ENCODE data around the gene NHERF1. TPM values are rescaled to one million over a fixed set of nuclear protein-coding genes. Genes with fewer than 3 reads are reported as not detected.

Gene NHERF1
- 147 TPM for polyA plus RNA-seq (2012; ENCODE audit: insufficient read depth, insufficient read length)

DNA sequence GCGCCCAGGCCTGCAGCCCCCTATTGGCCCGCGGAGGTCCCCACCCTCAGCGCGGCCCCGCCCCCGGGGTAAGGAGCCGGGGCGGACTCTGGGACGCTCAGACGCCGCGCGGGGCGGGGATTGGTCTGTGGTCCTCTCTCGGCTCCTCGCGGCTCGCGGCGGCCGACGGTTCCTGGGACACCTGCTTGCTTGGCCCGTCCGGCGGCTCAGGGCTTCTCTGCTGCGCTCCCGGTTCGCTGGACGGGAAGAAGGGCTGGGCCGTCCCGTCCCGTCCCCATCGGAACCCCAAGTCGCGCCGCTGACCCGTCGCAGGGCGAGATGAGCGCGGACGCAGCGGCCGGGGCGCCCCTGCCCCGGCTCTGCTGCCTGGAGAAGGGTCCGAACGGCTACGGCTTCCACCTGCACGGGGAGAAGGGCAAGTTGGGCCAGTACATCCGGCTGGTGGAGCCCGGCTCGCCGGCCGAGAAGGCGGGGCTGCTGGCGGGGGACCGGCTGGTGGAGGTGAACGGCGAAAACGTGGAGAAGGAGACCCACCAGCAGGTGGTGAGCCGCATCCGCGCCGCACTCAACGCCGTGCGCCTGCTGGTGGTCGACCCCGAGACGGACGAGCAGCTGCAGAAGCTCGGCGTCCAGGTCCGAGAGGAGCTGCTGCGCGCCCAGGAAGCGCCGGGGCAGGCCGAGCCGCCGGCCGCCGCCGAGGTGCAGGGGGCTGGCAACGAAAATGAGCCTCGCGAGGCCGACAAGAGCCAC is at the start of gene NHERF1:
Gene NHERF1 (plus strand): TSS at position 100 of the 750 bp plus-strand sequence. CDS start 219 bp downstream, at position 319.
- H3K4me3 ChIP-seq (ENCODE audit: low read length), result peak within 1 kb of the TSS; percentile 88
- peak; percentile 82 for DNase-seq (ENCODE audit: low read depth, low spot score)

GRCh38 chr17:74699236-74699635 is 49.2 kb upstream of the NHERF1 start:
- no peak for DNase-seq (ENCODE audit: low read depth, low spot score)
- no peak overlapping the region for H3K4me3 ChIP-seq (ENCODE audit: low read length)

GRCh38 chr17:74702116-74702871 is 46.1 kb upstream of the NHERF1 start:
- DNase-seq (ENCODE audit: low read depth, low spot score), result no peak
- H3K4me3 ChIP-seq (ENCODE audit: low read length), result no peak overlapping the region

GRCh38 chr17:74703311-74703710 is 45.1 kb upstream of the NHERF1 start:
- no peak overlapping the region for H3K4me3 ChIP-seq (ENCODE audit: low read length)
- DNase-seq (ENCODE audit: low read depth, low spot score), result no peak

- DNase-seq (ENCODE audit: low read depth, low spot score), result no peak
- H3K4me3 ChIP-seq (ENCODE audit: low read length), result no peak overlapping the region
These were observed 43.9 kb upstream of the NHERF1 start for GRCh38 chr17:74704544-74704943.

- H3K4me3 ChIP-seq (ENCODE audit: low read length), result no peak overlapping the region
- DNase-seq (ENCODE audit: low read depth, low spot score), result no peak
These were observed 37.2 kb upstream of the NHERF1 start for GRCh38 chr17:74711058-74711824.

GRCh38 chr17:74712301-74712700 is 36.1 kb upstream of the NHERF1 start:
- no peak overlapping the region for H3K4me3 ChIP-seq (ENCODE audit: low read length)
- no peak for DNase-seq (ENCODE audit: low read depth, low spot score)

- no peak within 1 kb of the TSS for H3K4me3 ChIP-seq (ENCODE audit: low read length)
- no peak for DNase-seq (ENCODE audit: low read depth, low spot score)
These were observed 35.7 kb upstream of the NHERF1 start, which contains the start of gene CD300LF for GRCh38 chr17:74712756-74713155. Gene CD300LF (minus strand): TSS chr17:74712923. CDS start chr17:74712866, 57 bp downstream.

GRCh38 chr17:74713171-74713755 is 35.2 kb upstream of the NHERF1 start:
- H3K4me3 ChIP-seq (ENCODE audit: low read length), result no peak overlapping the region
- DNase-seq (ENCODE audit: low read depth, low spot score), result no peak

DNA sequence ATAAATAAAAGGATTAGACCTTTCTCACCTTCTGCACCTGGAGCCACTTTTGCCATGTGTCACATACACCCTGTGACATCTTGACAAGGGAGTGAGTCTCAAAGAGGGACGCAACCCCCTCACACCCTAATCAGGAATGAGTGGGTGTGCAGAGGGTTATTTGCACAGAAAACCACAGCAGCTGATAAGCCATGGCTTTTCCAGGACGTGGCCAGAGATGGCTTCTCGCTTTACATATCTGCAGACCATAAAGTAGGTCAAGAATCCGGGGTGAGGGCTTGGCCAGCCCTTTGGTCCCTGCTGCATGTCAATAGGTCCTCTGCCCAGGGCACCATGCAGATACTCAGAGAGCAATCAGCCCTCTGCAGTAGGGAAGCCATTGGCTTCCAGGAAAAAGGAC is 33.3 kb upstream of the NHERF1 start:
- DNase-seq (ENCODE audit: low read depth, low spot score), result no peak
- no peak overlapping the region for H3K4me3 ChIP-seq (ENCODE audit: low read length)

DNA sequence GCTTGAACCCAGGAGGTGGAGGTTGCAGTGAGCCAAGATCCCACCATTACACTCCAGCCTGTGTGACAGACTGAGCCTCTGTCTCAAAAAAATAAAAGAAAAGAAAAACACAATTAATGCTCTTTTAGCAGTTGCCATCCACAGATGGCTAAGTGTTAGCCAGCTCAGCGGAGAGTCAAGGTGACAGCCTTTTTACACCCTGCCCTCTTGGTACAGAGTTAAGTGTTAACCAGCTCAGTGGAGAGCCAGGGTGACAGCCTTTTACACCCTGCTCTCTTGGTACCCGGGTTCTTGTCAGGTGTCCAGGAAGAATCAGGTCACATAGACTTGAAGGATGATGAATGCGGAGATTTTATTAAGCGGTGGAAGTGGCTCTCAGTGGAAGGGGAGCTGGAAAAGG is 27.9 kb upstream of the NHERF1 start:
- no peak for DNase-seq (ENCODE audit: low read depth, low spot score)
- no peak overlapping the region for H3K4me3 ChIP-seq (ENCODE audit: low read length)

DNA sequence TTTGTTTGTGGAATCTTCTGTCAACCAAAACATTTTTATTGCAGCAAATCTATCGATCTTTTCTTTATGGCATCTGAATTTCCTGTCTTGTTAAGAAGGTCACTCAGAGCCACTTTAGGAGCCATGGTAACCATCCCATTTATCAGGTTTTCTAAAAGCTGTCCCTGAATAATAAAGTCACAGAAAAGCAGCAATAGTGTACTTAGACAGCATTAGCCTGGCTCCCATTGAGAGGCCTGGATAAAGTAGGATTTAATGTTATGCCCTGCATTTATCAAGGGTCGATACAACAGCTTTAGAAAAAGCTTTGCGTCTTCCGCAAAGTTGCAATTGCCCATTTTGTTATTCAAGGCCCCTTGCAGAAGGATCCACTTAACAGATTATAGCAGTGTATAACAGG is 25.6 kb upstream of the NHERF1 start:
- no peak overlapping the region for H3K4me3 ChIP-seq (ENCODE audit: low read length)
- no peak for DNase-seq (ENCODE audit: low read depth, low spot score)

DNA sequence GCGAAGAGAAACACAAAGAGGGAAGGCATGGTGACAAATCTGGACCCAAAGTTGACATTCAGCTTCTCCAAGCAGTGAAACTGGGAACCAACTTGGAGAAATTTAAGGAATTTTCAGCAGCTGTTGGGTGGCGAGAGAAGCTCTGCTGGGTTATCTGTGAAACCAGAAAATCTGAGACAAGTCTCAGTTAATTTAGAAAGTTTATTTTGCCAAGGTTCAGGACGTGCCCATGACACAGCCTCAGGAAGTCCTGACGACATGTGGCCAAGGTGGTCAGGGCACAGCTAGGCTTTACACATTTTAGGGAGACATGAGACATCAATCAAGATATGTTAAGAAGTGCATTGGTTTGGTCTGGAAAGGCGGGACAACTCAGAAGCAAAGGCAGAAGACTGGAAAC is 24.5 kb upstream of the NHERF1 start:
- H3K4me3 ChIP-seq (ENCODE audit: low read length), result no peak overlapping the region
- no peak for DNase-seq (ENCODE audit: low read depth, low spot score)

DNA sequence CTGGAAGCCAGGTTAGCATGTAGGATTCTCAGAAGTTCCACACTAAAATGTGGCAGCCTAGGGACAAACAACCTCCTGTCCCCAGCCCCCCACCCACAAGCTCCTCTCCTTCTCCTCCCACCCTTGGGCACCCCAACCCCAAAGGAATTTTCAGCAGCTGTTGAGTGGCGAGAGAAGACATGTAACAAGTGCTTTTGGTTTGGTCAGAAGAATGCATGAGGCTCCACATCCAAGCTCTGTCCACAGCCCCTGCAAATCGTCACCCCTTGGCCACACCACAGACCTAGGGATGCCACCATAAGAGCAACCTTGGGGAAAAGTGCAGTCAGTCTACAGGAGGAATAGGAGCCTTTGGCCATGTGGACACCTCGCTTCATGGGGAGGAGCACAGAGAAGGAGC is 23.3 kb upstream of the NHERF1 start:
- H3K4me3 ChIP-seq (ENCODE audit: low read length), result no peak overlapping the region
- no peak for DNase-seq (ENCODE audit: low read depth, low spot score)

DNA sequence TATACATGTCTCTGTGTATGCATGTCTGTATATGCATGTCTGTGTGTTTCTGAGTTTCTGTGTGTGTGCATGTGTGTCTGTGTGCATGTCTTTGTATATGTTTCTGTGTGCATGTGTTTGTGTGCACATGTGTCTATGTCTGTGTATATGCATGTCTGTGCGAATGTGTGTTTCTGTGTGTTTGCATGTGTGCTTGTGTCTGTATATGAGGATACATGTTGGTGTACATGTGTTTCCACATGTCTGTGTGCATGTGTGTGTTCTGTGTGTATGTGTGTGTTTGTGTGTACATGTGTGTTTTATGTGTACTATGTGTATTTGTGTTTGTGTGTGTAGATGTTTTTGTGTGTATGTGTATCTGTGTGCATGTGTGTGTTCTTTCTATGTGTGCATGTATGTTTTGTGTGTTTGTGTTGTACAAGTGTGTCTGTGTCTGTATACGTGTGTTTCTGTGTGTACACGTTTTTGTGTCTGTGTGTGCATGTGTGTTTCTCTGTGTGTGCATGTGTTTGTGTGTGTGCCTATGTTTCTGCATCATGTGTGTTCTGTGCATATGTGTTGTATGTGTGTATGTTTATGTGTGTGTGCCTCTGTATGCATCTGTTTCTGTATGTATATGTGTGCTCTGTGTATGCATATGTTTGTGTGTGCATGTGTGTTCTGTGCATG is 20.3 kb upstream of the NHERF1 start:
- no peak for DNase-seq (ENCODE audit: low read depth, low spot score)
- H3K4me3 ChIP-seq (ENCODE audit: low read length), result no peak overlapping the region

DNA sequence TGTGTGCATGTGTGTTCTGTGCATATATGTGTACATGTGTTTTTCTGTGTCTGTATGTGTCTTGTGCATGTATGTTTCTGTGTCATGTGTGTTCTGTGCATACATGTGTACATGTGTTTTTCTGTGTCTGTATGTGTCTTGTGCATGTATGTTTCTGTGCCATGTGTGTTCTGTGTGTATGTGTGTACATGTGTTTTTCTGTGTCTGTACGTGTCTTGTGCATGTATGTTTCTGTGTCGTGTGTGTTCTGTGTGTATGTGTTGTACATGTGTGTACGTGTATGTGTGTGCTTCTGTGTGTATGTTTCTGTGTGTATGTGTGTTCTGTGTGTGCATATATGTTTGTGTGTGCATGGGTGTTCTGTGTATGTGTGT is 19.7 kb upstream of the NHERF1 start:
- no peak overlapping the region for H3K4me3 ChIP-seq (ENCODE audit: low read length)
- no peak for DNase-seq (ENCODE audit: low read depth, low spot score)

DNA sequence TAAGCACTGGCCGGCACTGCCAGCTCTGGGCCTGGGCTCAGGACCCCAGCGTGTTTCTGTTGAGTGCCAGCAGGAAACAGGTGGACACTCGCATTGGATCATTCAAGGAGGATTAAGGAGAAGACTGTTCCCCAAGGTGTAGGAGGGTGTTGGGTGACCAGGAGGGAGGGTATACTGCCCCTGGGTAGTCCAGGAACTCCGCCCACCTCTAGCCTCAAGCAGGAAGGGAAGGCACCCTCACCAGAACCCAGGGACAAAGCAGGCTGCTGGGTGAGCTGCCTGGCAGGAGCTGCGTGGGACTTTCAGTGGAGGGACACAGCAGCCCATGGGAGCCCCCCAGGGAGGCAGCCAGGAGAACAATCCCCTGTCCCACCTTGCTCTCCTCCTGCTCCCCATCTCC is 19.1 kb upstream of the NHERF1 start:
- no peak overlapping the region for H3K4me3 ChIP-seq (ENCODE audit: low read length)
- no peak for DNase-seq (ENCODE audit: low read depth, low spot score)

DNA sequence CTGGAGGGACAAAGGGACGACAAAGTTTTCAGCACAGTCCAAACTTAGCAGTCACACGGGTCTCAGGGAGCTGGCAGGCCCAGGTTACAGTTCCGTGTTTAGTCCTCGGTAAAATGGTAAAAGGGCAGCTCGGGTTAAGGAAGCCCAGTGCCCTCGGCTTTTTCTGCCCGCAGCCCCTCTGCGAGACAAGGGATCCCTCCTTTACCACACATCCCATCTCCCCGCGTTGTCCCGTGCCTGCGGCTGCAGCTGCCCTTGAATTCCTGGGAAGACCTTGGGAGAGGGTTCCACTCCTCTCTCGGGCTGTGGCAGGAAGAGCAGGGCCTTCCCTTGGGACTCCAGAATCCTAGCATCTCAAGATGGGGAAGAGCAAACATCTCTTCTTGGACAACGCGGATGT is 18.6 kb upstream of the NHERF1 start:
- no peak for DNase-seq (ENCODE audit: low read depth, low spot score)
- H3K4me3 ChIP-seq (ENCODE audit: low read length), result no peak overlapping the region

Data from Jurkat, Clone E6-1 (cell line).